HUES48 (cell line): Measurements from ENCODE around the gene DDX1.

ENCODE experiments used
- H3K27ac ChIP-seq: one replicate; pipeline ENCODE4 v1.7.0; 2013; ENCODE audit warnings: low read depth, low read length, inconsistent platforms
- H3K27me3 ChIP-seq: 2 replicates; pipeline ENCODE4 v1.6.1; 2013; ENCODE audit warnings: mild to moderate bottlenecking, low read length; ENCODE audit not compliant: control insufficient read depth, insufficient read depth
- H3K36me3 ChIP-seq: 2 replicates; pipeline ENCODE4 v1.6.1; 2013; ENCODE audit warnings: low read length; ENCODE audit not compliant: control insufficient read depth, insufficient read depth
- H3K4me1 ChIP-seq: 2 replicates; pipeline ENCODE4 v1.6.1; 2013; ENCODE audit warnings: mild to moderate bottlenecking, low read length; ENCODE audit not compliant: control insufficient read depth, insufficient read depth
- H3K4me3 ChIP-seq: 2 replicates; pipeline ENCODE4 v1.5.1; 2013; ENCODE audit warnings: mild to moderate bottlenecking, low read depth, low read length
- H3K9ac ChIP-seq: 2 replicates; pipeline ENCODE4 v1.6.1; 2013; ENCODE audit warnings: mild to moderate bottlenecking, low read depth, low read length, moderate library complexity
- H3K9me3 ChIP-seq: 2 replicates; pipeline ENCODE4 v1.6.1; 2013; ENCODE audit warnings: low read length; ENCODE audit not compliant: control insufficient read depth, insufficient read depth

The DDX1 gene

DNA sequence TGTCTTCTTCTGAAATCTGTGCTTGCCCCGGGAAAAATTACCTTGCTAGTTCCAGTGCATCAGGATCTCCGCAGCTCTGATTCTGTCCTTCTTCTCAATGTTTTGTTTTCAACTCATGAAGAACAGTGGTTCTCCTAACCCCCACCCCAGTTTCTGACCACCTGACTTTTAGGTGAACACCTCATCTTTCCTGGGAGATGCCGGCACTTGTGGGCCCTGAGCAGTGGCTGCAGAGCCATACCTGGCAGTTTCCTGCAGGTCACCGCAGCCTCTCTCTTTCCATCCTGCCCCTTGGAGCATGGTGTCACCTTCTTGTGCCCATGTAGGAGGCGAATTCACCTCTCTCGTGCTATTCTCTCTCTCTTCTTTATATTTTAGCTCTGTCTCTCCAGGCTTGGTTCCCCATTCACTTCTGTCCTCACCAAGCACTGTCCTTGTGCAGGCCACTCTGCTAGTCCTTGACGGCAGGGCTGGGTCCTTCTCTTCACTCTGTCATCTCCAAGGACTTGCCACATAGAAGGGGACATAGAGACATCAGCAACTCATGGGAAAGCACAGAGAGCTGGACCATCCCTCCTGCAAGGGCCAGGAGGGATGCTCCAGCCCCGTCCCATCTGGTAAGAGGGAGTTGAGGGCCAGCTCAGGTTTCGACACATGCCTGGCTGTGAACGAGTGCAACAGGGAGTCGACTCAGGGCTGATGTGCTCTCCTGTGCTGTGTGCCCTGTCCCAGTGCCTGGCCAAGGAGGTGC is 59.1 kb downstream of the DDX1 start:
- Histone ChIP-seq H3K9ac (no peak overlapping the region), H3K4me3 (no peak overlapping the region), H3K4me1 (no peaks in the 10 kb centered on the region), H3K9me3 (no peaks in the 10 kb centered on the region), H3K36me3 (no peaks in the 10 kb centered on the region), H3K27me3 (no peaks in the 10 kb centered on the region), H3K27ac (no peak overlapping the region)

- H3K27me3 ChIP-seq, result no peaks in the 10 kb centered on the region
- no peaks in the 10 kb centered on the region for H3K36me3 ChIP-seq
- no peak overlapping the region for H3K27ac ChIP-seq
- H3K9me3 ChIP-seq, result no peaks in the 10 kb centered on the region
- no peaks in the 10 kb centered on the region for H3K4me1 ChIP-seq
- no peak overlapping the region for H3K9ac ChIP-seq
- H3K4me3 ChIP-seq, result no peak overlapping the region
Measured at GRCh38 chr2:15651367-15651727, 59.7 kb downstream of the DDX1 start.

DNA sequence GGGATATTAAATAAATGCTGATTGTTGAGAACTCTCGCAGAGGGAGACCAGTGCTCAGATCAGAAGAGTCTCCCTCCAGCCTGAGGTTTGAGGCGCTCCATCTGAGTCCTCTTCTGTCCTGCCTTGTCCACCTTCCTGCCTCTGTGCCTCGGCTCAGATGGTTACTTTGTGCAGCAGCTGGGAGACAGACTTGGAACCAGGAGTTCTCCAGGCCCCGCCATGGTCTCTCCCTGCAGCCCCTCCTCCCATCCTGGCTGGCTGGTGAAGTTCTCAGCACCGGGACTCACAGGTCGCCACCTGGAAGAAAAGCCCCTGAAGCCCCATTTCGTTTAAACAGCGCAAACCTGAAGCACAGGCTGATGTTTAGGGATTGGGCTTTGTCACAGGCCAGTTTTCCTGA is 60.6 kb downstream of the DDX1 start:
- no peak overlapping the region for H3K4me3 ChIP-seq
- H3K27ac ChIP-seq, result no peak overlapping the region
- no peaks in the 10 kb centered on the region for H3K27me3 ChIP-seq
- no peaks in the 10 kb centered on the region for H3K4me1 ChIP-seq
- H3K9ac ChIP-seq, result no peak overlapping the region
- no peaks in the 10 kb centered on the region for H3K36me3 ChIP-seq
- H3K9me3 ChIP-seq, result no peaks in the 10 kb centered on the region

DNA sequence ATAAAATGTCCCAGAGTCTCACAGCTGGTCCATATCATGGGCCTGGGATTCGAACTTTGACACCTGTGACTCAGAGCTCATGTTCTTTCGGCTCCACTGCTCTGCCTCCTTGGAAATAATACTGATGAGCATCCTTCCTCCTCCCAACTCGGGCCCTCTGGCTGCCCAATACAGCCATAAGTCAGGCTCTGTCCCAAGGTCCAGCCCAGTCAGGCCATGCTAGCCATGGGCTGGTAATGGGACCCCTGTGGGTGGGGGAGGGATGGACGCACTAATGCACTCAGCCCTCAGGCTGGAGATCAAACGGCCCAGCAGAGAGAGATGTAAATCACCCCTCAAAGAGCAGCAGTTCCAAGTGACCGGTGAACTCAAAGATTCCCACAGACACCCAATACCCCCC is 61.1 kb downstream of the DDX1 start:
- no peaks in the 10 kb centered on the region for H3K4me1 ChIP-seq
- no peaks in the 10 kb centered on the region for H3K36me3 ChIP-seq
- no peaks in the 10 kb centered on the region for H3K9me3 ChIP-seq
- H3K27ac ChIP-seq, result no peak overlapping the region
- H3K9ac ChIP-seq, result no peak overlapping the region
- no peaks in the 10 kb centered on the region for H3K27me3 ChIP-seq
- no peak overlapping the region for H3K4me3 ChIP-seq

DNA sequence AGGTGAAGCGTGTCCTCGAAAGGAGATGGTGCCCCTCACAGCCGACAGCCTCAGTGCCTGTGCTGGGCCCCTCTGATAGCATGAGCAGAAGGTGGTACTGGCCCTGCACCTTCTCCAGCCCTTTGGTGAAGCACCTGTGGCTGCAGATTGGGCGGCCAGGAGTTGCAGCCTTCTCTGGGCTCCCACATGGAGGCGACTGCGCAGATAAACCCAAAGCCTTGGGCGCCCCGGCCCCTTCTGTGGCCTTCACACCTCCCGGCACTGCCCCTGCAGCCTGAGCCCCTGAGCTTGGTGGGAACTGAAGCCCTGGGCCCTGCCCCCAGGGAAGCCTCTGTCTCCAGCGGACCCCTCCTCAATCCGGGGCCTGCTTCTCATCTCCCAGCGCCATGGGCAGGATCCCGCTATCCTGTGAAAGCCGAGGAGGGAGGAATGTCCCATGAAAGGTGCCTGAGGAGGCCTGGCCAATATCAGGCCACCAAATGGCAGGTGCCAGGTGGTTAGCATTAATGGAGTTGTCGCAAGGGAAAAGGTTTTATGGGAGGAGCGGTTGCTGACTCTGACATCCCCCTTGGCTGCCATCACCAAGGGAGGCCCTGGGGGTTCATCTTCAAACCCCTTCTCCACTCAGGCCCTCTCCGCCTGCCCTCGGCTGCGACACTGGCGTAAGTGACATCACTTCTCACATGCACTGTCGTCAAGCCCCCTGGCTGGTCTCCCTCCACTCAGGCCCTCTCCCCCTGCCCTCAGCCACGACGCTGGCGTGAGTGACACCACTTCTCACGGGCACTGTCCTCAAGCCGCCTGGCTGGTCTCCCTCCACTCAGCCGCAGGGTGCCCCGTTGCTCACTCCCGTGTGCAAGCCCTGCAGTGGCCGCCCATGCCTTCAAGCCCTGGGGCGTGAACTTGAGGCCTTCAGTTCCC is 62.4 kb downstream of the DDX1 start:
- H3K36me3 ChIP-seq, result no peaks in the 10 kb centered on the region
- no peaks in the 10 kb centered on the region for H3K9me3 ChIP-seq
- no peak overlapping the region for H3K4me3 ChIP-seq
- no peak overlapping the region for H3K9ac ChIP-seq
- no peaks in the 10 kb centered on the region for H3K27me3 ChIP-seq
- no peak overlapping the region for H3K27ac ChIP-seq
- H3K4me1 ChIP-seq, result no peaks in the 10 kb centered on the region

GRCh38 chr2:15654727-15655073 is 63.0 kb downstream of the DDX1 start:
- Histone ChIP-seq H3K27me3 (no peaks in the 10 kb centered on the region), H3K9me3 (no peaks in the 10 kb centered on the region), H3K27ac (no peak overlapping the region)

GRCh38 chr2:15655123-15655887 is 63.6 kb downstream of the DDX1 start:
- no peak overlapping the region for H3K9ac ChIP-seq
- no peaks in the 10 kb centered on the region for H3K4me1 ChIP-seq
- no peaks in the 10 kb centered on the region for H3K36me3 ChIP-seq
- H3K27ac ChIP-seq, result no peak overlapping the region
- no peaks in the 10 kb centered on the region for H3K9me3 ChIP-seq
- H3K4me3 ChIP-seq, result no peak overlapping the region
- no peaks in the 10 kb centered on the region for H3K27me3 ChIP-seq

More at GRCh38 chr2:15654727-15655073, 63.0 kb downstream of the DDX1 start:
- Histone ChIP-seq H3K4me1 (no peaks in the 10 kb centered on the region), H3K4me3 (no peak overlapping the region), H3K36me3 (no peaks in the 10 kb centered on the region), H3K9ac (no peak overlapping the region)

- Histone ChIP-seq H3K4me3 (no peak overlapping the region), H3K4me1 (no peaks in the 10 kb centered on the region), H3K27ac (no peak overlapping the region), H3K9me3 (no peaks in the 10 kb centered on the region), H3K9ac (no peak overlapping the region), H3K36me3 (no peaks in the 10 kb centered on the region), H3K27me3 (no peaks in the 10 kb centered on the region)
Measured at GRCh38 chr2:15656090-15656489, 64.4 kb downstream of the DDX1 start.

DNA sequence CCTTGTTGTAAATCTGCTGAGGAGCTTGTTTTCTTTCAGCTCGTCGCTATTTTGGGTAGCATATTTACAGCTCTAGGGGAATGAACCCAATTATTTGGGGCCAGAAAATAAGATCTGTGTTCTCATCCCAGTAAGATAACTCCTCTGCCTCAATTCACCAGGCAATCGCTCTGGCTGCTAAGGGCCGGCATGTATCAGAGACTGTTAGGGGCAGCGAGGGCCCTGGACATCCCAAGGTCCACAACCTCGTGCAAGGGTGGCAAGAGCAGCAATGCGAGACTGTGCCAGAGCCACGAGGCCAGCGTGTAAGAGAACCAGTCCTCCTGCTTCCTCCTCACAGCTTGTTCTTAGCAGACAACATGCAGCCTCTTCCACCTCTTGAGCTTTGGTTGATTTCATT is 66.1 kb downstream of the DDX1 start:
- H3K4me1 ChIP-seq, result no peaks in the 10 kb centered on the region
- H3K36me3 ChIP-seq, result no peaks in the 10 kb centered on the region
- H3K9ac ChIP-seq, result no peak overlapping the region
- no peaks in the 10 kb centered on the region for H3K27me3 ChIP-seq
- no peak overlapping the region for H3K4me3 ChIP-seq
- H3K9me3 ChIP-seq, result no peaks in the 10 kb centered on the region
- H3K27ac ChIP-seq, result no peak overlapping the region

DNA sequence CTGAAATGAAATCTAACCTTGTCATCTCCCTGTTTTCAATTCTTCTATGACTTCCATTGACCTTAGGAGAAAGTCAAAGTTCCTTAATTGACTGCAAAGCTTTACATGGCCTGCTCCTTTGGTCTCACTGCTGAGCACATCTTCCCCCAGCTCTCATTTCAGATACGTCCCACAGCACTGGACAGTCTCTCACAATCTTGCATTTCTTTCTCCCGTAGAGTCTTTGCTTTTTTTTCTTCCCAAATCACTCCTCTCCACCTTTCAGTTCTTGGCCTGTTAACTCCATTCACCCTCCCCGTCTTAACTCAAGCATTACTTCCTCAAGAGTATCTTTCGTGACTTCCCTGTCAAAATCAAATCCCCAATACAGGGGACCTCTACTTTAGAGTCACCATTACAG is 67.2 kb downstream of the DDX1 start:
- H3K4me1 ChIP-seq, result no peaks in the 10 kb centered on the region
- H3K4me3 ChIP-seq, result no peak overlapping the region
- H3K9me3 ChIP-seq, result no peaks in the 10 kb centered on the region
- H3K27ac ChIP-seq, result no peak overlapping the region
- H3K9ac ChIP-seq, result no peak overlapping the region
- H3K27me3 ChIP-seq, result no peaks in the 10 kb centered on the region
- H3K36me3 ChIP-seq, result no peaks in the 10 kb centered on the region
